Measurements from ENCODE around the gene RMI1. TPM values are rescaled to one million over a fixed set of nuclear protein-coding genes. Genes with fewer than 3 reads are reported as not detected.

Gene RMI1
- total and polyA plus RNA-seq, 10 of the 15 experiments (the other 5 are each of a cell fraction or from before 2014, with no cell fraction given): 3.6 to 34.1 (median 16.1) TPM

GRCh38 chr9:83933790-83934189 lies 46.8 kb upstream of the RMI1 start:
- CTCF ChIA-PET: interaction anchor here (0.7 to 1.3 kb wide), 5 partner anchors 13 to 381 kb away, joined by 3 to 5 read pairs (median 3); no protein-coding TSS in a partner anchor
- in situ Hi-C loops (cut with MboI) (no loop called here), intact Hi-C loops (cut with micrococcal nuclease; ENCODE audit: unreplicated experiment) (no loop called here)
- 94% methylated on average over 3 of the region's 3 CpGs for WGBS (ENCODE audit: insufficient coverage, insufficient replicate concordance, low lambda C conversion rate, missing lambda C conversion rate)
- Histone ChIP-seq H4K20me1 (ENCODE audit: control insufficient read depth, insufficient read depth) (no peaks in the 10 kb centered on the region), H2AFZ (ENCODE audit: control insufficient read depth, low read depth, low read length) (no peak overlapping the region), H3K9me3 (replicated peaks; ENCODE audit: control insufficient read depth, insufficient read depth, low read length) (no peaks in the 10 kb centered on the region), H3K4me1 (ENCODE audit: control insufficient read depth, insufficient read depth, low read length) (no peaks in the 10 kb centered on the region), H3K9ac (ENCODE audit: control insufficient read depth, insufficient read depth, low read length) (no peak overlapping the region), H3K27me3 (replicated peaks in 1 of 2; ENCODE audit: control insufficient read depth in 2 of 2, insufficient read depth in 2 of 2, low read length in 1 of 2) (no peaks in the 10 kb centered on the region), H3K4me2 (ENCODE audit: control insufficient read depth, insufficient read depth) (no peak overlapping the region), H3K79me2 (ENCODE audit: control insufficient read depth, insufficient read depth, low read length) (no peaks in the 10 kb centered on the region), H3K27ac (ENCODE audit: control insufficient read depth, insufficient read depth) (no peak overlapping the region), H3K36me3 (ENCODE audit: control insufficient read depth in 2 of 2, insufficient read depth in 2 of 2, low read length in 1 of 2) (peaks cover 0 to 3% of the 10 kb centered on the region in 2 experiments; a peak in 1 of 4 replicates), H3K4me3 (no peak overlapping the region)
- SMC1A ChIA-PET (ENCODE audit: uncharacterized antibody, unreplicated experiment): interaction anchor here (2.2 kb wide), 1 partner anchor 327 kb away, joined by 10 read pairs; no protein-coding TSS in a partner anchor
- FAIRE-seq: no peak
- RAD21 ChIA-PET (ENCODE audit: unreplicated experiment): no interaction called here
- ATAC-seq: no peak
- no TSS peak for BruUV-seq (replicated peaks)
- DNase-seq (ENCODE audit: low read depth, low spot score): no peak
- POLR2A ChIA-PET: no interaction called here
- no peak for TF ChIP-seq NFYB (IDR thresholded peaks at IDR 0.05; ENCODE audit: insufficient read depth, low read depth, low read length)
- TF ChIP-seq EED (IDR thresholded peaks at IDR 0.05; ENCODE audit: low read depth): no peak
- TF ChIP-seq NKRF (conservative IDR thresholded peaks at IDR 0.05): no peak
- TF ChIP-seq RBBP5 (conservative IDR thresholded peaks at IDR 0.05): no peak
- TF ChIP-seq USF2 (IDR thresholded peaks at IDR 0.05; ENCODE audit: borderline replicate concordance, low read depth, low read length): no peak
- no peak for TF ChIP-seq WRNIP1 (IDR thresholded peaks at IDR 0.05; ENCODE audit: borderline replicate concordance, low read depth, low read length)
- TF ChIP-seq DPF2 (IDR thresholded peaks at IDR 0.05): no peak
- no peak for TF ChIP-seq ZBTB40 (IDR thresholded peaks at IDR 0.05; ENCODE audit: borderline replicate concordance)
- no peak for TF ChIP-seq CREM (IDR thresholded peaks at IDR 0.05; ENCODE audit: low read depth)
- no peak for TF ChIP-seq SMC3 (IDR thresholded peaks at IDR 0.05; ENCODE audit: borderline replicate concordance, low read length)
- TF ChIP-seq, protein P1, sequence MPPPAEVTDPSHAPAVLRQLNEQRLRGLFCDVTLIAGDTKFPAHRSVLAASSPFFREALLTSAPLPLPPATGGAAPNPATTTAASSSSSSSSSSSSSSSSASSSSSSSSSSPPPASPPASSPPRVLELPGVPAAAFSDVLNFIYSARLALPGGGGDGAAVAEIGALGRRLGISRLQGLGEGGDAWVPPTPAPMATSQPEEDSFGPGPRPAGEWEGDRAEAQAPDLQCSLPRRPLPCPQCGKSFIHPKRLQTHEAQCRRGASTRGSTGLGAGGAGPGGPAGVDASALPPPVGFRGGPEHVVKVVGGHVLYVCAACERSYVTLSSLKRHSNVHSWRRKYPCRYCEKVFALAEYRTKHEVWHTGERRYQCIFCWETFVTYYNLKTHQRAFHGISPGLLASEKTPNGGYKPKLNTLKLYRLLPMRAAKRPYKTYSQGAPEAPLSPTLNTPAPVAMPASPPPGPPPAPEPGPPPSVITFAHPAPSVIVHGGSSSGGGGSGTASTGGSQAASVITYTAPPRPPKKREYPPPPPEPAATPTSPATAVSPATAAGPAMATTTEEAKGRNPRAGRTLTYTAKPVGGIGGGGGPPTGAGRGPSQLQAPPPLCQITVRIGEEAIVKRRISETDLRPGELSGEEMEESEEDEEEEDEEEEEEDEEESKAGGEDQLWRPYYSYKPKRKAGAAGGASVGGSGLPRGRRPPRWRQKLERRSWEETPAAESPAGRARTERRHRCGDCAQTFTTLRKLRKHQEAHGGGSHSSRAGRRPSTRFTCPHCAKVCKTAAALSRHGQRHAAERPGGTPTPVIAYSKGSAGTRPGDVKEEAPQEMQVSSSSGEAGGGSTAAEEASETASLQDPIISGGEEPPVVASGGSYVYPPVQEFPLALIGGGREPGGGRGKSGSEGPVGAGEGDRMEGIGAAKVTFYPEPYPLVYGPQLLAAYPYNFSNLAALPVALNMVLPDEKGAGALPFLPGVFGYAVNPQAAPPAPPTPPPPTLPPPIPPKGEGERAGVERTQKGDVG (CRISPR knock-in tag; IDR thresholded peaks at IDR 0.05): no peak
- TF ChIP-seq NRF1 (conservative IDR thresholded peaks at IDR 0.05; ENCODE audit: low read depth, low read length): no peak
- TF ChIP-seq ESRRA (IDR thresholded peaks at IDR 0.05; ENCODE audit: low read length): no peak
- TF ChIP-seq SPI1 (IDR thresholded peaks at IDR 0.05; ENCODE audit: borderline replicate concordance, insufficient read depth, low read depth, low read length): no peak
